Activated CD4-positive, alpha-beta T cell treated with anti-CD3 and anti-CD28 coated beads, Interleukin-2, Interleukin-4, amounts not matched to agents 100 ng/mL and 50 ng/mL, durations not matched to agents 16 hours and 8 hours (primary cell): Measurements from ENCODE around the gene PGLYRP2.
"Not testable (repeated sequence)": the region's sequence is repeated elsewhere in the genome, so short reads cannot be mapped to it uniquely, and the experiment has no call there.

Experiments
- DNase-seq: peaks from one replicate; pipeline ENCODE4 v3.0.0-alpha.2; 2020; ENCODE audit warnings: low spot score

Gene PGLYRP2, protein sequence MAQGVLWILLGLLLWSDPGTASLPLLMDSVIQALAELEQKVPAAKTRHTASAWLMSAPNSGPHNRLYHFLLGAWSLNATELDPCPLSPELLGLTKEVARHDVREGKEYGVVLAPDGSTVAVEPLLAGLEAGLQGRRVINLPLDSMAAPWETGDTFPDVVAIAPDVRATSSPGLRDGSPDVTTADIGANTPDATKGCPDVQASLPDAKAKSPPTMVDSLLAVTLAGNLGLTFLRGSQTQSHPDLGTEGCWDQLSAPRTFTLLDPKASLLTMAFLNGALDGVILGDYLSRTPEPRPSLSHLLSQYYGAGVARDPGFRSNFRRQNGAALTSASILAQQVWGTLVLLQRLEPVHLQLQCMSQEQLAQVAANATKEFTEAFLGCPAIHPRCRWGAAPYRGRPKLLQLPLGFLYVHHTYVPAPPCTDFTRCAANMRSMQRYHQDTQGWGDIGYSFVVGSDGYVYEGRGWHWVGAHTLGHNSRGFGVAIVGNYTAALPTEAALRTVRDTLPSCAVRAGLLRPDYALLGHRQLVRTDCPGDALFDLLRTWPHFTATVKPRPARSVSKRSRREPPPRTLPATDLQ

DNA sequence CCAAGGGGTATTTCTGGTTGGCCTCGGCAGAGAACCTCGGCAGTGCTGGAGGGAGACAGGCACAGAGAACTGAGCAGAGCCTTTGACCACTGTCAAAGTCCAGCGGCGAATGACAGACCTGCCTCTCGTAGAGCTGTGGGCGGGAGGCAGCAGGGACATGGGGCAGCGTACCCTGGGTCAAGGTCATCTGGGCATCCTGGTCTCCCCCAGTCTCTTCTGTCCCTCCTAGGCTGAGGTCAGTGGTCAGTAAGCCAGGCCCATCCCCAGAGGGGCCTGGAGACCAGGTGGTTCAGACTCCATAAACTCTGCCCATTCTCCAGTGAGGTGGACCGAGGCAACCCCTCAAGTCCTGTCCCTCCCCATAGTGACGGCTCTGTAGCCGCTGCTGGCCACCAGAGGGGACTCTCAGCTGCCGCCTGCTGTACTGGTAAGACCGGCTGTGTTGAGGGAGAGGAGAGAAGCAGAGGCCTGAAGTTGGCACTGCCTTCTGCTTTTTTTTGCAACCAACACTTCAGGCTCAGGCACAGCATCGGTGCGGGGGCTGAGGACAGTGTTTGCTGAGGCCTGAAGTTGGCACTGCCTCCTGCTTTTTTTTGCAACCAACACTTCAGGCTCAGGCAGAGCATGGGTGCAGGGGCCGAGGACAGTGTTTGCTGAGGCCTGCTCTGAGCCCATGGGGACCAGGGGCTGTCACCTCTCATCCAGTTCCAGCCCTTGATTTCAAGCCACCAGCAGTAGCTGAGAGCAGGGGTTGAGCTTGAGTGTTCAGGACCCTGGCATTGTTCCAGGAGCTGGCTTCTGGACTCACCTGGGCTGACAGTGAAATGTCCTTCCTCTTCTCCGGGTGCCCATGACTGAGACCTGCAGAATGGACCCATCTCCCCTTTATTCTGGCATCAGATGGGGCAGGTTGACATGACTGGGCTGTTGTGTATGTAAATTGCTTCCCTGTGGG, at the start of gene PGLYRP2:
Gene PGLYRP2 (minus strand): TSS at position 111 of the 955 bp plus-strand sequence. CDS start 130 bp downstream, outside the sequence.
- no peak for DNase-seq

DNA sequence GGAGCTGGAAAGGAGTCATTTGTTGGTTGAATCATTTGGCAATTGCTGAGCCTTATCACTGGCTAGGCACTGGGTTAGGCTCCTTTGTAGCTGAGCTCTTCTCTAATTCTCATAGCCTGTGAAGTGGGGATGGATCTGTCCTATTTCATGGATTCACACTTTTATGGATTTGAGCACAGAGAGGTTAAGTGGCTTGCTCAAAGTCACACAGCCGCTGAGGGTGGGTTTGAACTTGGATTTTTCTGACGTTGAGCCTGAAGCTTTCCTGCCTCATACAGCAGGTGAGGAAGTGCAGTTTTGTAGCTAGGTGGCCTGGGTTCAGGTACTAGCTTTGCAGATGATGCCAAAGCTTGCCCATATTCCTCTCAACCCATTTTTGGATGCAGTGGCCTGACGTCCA, 48.4 kb upstream of the PGLYRP2 start:
- DNase-seq, result no peak

DNA sequence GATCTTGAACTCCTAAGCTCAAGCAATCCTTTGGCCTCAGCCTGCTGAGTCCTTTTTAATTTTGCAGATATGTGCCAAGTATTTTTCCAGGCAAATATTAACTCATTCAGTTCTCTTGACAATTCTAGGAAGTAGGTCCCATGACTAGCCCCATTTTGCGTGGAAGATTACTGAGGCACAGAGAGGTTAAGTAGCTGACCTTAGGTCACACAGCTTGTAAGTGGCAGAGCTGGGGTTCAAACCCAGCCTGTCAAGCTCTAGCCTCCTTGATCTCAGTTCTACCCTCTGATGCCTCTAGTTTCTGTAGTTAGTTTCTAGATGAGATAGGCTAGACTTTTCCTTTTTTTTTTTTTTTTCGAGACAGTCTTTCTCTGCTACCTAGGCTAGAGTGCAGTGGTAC, 47.1 kb upstream of the PGLYRP2 start:
- no peak for DNase-seq

DNA sequence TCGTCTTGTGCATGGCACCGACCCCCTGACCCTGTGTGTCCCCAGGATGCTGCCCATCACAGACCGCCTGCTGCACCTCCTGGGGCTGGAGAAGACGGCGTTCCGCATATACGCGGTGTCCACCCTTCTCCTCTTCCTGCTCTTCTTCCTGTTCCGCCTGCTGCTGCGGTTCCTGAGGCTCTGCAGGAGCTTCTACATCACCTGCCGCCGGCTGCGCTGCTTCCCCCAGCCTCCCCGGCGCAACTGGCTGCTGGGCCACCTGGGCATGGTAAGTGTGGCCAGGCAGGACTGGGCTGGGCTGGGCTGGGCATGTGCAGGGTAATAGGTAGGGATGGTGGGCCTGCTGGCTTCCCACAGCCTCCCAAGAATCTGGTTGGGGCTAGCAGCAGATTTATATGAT, 46.0 kb upstream of the PGLYRP2 start:
- no peak for DNase-seq

DNA sequence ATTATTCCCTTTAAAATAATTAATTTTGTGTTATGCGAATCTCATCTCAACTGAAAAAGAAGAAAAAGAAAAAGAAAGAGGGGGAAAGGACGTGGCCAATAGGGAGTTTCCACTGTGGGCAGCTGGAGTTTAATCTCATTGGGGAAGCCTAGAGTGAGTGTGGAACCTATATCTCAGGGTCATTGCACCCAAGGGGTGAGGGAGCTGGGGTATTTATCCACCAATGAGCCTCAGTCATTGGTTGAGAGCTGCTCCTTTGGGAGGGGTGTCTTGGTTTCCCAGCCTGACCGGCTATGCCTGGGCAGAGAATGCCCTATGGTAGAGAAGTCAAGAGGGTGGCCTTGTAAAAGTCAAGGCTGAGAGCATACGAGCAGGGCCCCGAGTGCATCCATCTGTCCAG, 45.5 kb upstream of the PGLYRP2 start:
- no peak for DNase-seq

DNA sequence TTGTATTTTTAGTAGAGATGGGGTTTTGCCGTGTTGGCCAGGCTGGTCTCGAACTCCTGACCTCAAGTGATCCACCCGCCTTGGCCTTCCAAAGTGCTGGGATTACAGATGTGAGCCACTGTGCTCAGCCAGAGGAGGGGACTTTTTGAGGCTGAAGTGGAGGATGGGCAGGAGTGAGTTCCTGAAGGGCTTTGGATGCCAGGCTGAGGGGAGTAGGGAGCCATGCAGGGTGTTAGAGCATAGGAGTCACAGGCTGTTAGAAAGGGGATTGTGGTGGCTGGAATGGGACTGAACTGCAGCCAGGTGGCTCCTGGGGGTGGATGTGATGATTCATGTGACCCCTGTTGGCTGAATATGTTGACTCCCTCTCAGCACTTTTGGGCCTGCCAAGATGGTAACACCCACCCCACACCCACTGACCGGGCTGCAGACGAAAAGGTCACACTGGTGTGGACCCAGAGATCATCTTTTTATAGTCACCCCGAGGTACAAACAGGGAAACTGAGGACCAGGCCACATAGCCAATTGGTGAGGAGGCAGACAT, 40.2 kb upstream of the PGLYRP2 start:
- no peak for DNase-seq

DNA sequence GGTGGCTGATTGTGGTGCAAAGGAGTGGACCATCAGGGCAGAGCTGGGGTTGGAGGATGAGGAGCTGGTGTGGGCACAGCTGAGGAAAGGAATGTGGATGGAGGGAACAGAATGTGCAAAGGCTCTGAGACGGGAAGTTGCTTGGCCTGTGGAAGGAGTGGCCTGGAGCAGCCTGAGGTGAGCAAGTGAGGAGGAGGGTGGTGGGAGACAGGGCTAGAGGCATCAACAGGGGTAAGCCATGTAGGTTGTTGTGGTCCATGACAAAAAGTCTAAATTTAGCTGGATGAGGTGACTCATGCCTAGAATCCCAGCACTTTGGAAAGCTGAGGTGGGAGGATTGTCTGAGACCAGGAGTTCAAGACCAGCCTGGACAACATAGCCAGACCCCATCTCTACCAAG, 38.5 kb upstream of the PGLYRP2 start:
- no peak for DNase-seq

DNA sequence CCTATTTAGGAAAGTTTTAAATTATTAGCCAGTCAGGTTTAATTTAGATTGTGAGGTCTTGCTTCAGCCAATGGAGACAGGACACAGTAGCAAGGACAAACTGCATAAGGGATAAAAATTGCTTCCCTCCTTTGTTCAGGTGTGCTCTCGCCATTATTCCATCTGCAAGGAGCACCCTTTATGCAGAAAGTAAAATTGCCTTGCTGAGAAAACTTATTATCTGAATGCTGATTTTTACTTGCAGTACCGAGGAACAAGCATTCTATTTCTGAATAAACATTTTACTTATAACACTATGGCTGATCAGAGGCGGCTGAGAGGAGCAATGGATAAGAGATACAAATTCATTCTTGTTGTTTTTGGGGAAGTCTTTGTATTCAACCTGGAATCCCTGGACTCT, 37.1 kb upstream of the PGLYRP2 start:
- no peak for DNase-seq

DNA sequence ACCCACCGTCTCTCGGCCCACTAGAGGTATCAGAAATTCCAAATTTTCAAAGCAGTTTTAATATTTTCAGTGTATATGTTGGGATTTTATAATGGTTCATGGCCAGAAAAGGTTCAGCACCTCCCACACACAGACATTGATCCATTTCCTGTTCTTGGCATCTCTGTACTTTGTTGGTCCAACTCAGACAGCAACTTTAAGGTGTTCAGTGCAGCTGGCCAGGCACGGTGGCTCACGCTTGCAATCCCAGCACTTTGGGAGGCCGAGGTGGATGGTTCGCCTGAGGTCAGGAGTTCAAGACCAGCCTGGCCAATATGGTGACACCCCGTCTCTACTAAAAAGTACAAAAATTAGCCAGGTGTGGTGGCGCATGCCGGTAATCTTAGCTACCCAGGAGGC, 35.9 kb upstream of the PGLYRP2 start:
- not testable (repeated sequence) for DNase-seq

DNA sequence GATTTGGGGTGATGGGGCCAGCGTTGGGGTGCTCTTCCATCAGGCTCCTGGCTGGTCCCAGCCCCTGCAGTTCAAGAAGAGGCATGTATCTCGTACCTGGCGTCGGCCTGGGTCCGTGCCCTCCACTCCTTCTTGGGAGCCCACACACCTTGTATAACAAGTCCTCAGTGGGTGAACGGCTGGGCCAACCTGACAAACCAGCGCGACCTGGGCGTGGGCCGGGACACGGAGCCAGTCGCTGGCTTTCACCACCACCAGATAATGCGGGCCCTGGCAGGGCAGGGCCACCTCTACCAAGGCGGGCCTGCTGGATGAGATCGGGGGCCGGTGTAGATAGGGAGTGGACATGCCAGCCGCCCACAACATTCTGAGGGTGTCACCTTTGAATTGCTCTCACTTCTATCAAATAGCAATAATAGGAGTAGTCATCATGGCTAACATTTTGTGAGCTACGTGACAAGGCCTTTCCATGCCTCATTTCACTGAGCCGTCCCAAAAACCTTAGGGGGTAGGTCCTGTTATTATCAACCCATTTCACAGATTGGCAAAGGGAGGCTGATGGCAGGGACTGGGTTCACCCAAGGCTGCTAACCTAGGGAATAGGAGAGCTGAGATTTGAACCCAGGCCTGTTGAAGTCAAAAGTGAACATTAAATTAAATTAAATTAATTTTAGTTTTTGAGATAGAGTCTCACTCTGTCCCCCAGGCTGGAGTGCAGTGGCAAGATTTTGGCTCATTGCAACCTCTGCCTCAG, 32.5 kb upstream of the PGLYRP2 start:
- no peak for DNase-seq

DNA sequence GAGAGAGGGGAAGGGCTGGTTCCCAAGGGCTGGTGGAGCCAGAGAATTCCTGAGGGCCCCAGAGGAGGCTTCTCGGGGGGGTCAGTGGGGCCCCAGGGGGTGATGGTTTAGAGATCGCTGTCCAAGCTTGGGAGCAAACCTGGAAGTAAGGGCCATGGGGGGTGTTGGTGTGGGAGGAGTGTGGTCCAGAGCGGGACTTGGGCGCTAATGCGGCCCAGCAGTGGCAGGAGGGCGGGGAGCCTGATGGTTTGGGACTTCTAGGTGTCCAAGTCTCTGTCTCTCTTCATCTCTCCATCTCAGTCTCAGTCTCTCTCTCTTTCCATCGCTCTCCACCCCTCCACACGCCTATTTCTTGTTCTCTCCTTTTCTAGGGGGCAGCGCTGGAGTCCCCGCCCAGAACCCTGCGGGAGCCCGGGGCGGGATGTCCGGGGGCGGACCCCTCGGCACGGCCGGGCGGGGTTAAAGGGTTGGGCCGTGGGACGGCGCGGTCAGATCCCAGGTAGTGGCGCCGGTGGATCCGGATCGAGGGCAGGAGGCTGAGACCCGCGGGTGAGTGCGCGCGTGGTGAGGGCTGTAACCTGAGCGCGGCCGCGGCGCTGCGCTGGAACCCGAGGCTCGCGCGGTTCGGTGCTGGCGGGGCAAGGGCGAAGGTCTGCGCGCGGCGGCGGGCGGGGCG, 28.9 kb upstream of the PGLYRP2 start, which contains the start of gene CYP4F22:
Gene CYP4F22 (plus strand): TSS at position 491 of the 676 bp plus-strand sequence. CDS start 16,812 bp downstream, outside the sequence.
- no peak for DNase-seq

DNA sequence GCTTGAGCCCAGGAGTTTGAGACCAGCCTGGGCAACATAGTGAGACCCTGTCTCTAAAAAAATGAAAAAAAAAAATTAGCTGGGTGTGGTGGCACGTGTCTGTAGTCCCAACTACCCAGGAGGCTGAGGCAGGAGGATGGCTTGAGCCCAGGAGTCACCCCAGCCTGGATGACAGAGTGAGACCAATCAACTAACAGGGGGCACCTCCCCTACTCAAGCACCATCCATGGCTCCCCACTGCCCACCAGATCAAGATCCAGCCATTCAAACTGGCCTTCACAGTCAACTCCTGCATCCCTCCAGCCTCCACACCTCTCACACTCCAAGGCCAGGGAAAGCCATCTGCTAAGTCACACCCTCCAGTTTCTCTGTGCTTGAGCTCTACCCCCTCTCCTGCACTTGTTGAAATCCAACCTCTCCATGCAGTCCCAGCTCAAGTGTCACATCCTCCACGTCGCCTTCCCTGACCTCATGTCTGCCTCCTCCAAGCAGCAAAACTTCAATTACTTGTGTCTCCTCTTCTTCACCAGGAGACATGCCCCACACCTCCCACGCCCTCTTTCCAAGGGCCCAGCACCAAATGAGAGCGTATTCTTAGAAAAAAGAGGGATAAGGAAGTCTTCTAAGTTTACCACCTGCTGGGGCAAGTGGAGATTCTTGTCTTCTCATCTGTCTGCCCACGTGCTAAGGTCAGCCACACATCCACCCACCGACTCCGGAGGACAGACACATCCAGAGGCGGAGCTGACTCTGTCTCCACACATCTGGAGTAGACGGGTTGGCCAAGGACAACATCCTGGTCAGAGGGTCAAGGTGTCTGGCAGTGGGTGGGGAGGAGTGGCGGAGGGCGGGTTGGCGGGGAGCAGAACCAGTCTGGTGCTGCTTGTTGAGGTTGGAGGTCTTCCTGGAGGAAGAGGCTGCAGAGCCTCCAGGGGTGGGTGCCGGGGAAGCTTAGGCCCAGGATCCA, 28.1 kb upstream of the PGLYRP2 start:
- no peak for DNase-seq

DNA sequence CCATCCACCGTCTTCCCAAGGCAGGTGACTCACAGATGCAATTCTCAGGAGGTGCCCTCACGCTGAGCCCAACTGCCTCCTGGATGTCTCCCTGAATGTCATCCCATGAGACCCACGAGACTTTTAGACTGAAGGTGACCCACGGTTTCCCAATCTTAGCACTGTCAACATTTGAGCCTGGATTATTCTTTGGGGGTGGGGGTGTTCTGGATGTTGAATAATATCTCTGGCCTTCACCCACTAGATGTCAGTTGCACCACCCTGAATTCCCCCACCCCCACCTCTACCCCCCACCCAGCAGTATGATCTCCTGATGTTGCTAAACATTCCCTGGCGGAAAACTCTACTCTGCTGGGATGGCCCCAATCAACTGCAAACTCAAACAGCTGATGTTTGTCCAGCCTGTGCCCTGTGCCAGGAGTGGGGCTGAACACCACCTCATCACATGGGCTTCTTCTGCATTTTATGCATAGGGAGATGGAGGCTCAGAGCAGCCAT, 26.8 kb upstream of the PGLYRP2 start:
- DNase-seq, result no peak

DNA sequence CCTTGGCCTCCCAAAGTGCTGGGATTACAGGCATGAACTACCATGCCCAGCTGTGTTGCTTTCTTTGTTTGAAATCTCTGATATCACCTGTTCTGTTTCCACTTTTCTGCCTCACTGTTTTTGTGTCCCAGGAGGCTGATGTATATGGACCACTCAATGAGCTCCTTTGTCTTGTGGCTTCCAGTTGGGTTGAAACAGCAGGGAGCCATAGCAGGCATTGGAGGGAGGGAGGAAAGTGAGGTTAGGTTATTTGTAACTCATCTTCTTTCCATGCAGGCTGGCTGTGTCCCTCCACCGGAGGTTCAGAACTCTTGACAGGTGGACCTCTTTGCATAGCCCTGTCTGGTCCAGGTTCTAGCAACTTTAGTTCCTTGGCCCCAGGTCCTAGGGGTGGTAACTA, 23.0 kb upstream of the PGLYRP2 start:
- no peak for DNase-seq

DNA sequence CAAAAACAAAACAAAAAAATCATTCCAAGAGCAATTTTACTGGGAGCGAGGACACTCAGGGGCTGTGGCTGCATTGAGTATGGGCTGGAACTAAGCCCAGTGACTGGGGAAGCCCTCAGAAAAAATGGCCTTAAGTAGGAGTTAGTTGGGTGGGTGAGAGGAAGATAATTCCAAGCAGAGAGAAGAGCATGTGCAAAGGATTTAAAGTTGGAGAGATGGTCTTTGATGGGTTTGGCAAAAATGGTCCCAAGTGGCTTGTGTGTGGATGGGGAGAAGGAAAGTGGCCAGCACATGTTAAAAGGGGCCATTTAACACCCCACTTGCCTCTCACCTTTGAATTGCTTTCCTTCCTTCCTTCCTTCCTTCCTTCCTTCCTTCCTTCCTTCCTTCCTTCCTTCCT, 22.3 kb upstream of the PGLYRP2 start:
- no peak for DNase-seq

DNA sequence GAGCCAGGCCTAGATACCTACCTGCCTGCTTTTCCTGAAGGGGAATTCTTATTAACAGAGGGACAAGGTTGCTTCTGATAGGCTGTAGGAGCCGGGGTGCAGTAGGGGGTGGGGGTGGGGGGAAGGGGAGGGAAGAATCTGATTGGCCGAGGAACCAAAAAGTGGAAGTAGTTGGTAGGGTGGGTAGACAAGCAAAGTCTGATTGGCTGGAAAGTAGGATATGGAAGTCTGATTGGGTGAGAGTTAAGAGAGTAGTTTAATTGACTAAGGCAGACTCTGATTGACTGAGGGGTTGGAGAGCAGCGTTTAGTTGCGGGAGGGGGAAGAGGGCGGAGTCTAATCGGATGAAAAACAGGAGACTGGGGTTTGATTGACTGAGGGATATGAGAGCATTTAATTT, 19.6 kb upstream of the PGLYRP2 start:
- DNase-seq, result no peak

DNA sequence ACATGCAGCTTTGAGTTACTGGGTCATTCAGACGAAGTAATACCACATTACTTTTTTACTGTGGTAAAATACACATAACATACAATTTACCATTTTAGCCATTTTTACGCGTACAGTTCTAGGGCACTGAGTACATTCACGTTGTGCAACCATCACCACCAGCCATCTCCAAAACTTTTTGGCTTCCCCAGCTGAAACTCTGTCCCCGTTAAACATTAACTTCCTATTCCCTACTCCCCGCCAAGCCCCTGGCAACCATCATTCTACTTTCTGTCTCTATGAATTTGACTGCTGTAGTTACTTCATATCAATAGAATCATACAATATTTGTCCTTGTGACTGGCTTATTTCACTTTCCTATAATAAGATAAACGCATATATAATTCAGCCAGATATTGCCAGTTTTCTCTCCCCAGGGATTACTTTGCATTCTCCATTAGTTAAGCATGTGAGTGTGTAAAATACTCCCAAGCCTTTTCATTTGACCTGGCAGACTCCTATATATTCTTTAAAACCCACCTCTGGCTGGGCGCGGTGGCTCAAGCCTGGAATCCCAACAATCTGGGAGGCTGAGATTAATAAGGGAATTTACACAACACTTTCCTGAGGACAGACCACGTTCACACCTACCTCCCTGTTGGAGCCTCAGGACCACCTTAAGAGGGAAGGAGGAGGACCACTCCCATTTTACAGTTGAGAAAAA, 19.0 kb upstream of the PGLYRP2 start:
- no peak for DNase-seq

DNA sequence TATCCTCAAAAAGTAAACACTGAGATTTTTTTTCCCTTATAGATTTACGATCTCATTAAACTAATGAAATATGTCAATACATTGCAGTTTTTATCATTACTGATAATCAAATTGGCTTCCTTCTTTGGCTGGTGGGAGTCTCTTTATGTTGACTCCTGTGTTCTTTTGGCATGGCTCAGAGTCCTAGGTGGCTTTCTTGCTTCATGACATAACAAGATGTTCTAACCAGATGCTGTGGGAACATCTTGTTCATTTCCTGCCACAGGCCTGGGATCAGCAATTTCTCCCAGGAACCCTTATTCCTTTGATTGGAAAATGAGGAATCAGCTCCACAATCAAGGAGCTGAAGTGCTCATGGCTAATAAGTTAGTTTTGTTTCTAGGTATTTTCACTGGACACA, 15.8 kb upstream of the PGLYRP2 start:
- no peak for DNase-seq
